GM19043 (cell line): ENCODE data around the gene KRTAP12-4.
"Not testable (repeated sequence)": the region's sequence is repeated elsewhere in the genome, so short reads cannot be mapped to it uniquely, and the experiment has no call there.

ENCODE experiments used
- ATAC-seq: cut with Tn5 transposase; IDR thresholded peaks from one replicate; pipeline ENCODE4 v1.9.1; 2021; ENCODE audit warnings: low read depth; ENCODE audit not compliant: unreplicated experiment

The KRTAP12-4 gene

DNA sequence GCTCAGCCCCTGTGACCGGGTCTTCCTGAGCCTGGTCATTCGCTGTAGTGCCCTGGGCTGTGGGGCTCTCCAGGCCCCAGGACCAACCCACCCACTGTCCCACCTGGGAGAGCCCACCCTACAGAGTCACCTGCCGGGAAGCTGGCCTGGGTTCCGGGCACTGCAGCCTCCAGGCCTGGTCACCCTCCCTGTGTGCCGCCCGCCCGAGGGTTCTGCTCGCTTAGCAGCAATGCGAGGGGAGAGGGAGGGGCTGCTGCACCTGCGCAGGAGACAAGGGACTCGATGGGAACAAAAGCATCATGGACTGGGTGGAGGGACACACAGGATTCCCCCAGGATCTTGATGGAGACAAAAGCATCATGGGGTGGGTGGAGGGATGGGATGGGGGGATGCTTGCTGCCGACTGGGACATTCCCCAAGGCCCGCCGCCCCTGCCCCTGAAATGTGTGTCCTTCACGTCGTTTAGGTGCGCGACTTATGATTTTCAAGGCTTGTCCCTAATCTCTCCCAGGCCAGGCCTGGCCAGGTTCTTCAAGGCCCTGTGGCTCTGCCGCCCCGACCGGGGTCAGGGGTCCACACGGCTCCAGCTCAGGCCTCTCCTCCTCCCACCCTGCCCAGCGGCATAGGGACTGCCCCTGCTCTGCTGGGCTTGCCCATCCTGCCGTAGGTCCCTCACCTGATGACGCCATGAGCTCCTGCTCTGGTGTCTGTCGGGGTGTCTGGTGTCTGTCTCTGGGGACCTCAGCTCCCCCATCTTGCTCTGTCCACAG is 40.9 kb downstream of the KRTAP12-4 start:
- ATAC-seq, result no peak

DNA sequence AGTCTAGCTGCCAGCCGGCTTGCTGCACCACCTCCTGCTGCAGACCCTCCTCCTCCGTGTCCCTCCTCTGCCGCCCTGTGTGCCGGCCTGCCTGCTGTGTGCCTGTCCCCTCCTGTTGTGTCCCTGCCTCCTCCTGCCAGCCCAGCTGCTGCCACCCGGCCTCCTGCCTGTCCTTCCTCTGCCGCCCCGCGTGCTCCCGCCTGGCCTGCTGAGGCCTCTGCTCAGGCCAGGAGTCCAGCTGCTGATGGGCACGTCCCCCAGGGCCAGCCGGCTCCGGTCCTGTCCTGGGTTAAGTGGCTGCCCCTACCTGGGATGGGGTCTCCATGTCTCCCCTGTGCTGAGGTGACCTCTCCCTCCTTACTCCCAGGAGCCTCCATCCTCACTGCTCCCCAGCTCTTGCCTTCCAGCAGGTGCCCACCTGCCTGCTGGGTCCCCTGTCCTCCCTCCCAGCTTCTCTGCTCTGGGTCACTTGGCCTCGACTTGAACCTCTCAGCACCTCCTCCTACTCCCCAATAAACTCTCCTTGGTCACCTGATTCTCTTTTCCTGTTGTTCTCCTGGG is 41.7 kb downstream of the KRTAP12-4 start:
- no peak for ATAC-seq

DNA sequence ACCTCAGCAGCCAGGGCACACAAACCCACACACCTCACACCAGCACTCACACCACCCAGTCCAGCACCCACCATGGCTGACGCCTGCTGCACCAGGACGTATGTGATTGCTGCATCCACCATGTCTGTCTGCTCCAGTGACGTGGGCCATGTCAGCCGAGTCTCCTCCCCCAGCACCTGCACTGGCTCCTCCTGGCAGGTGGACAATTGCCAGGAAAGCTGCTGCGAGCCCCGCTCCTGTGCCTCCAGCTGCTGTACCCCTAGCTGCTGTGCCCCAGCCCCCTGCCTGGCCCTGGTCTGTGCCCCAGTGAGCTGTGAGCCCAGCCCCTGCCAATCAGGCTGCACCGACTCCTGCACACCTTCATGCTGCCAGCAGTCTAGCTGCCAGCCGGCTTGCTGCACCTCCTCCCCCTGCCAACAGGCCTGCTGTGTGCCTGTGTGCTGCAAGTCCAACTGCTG is 42.4 kb downstream of the KRTAP12-4 start, which contains the start of gene KRTAP10-8:
Gene KRTAP10-8 (plus strand): TSS at position 51 of the 458 bp plus-strand sequence. CDS start 22 bp downstream, at position 73.
- ATAC-seq, result no peak

DNA sequence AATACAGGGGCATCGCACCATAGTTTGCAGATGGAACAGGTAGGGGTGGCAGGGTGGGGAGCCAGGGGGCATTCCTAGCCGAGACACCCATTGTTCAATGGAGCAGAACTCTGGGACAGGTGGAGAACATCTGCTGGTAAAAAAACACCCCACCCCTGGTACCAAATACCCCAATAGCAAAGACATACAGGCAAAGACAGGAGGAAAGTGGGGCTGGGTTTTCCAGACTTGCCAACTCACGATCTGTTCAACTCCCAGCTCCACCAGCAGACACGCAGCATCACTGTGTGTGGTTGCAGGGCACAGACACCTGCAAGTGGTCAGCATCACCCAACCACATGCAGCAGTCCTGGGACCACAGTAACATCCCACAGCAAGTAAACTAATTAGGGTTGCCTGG is 42.9 kb downstream of the KRTAP12-4 start:
- ATAC-seq, result no peak

DNA sequence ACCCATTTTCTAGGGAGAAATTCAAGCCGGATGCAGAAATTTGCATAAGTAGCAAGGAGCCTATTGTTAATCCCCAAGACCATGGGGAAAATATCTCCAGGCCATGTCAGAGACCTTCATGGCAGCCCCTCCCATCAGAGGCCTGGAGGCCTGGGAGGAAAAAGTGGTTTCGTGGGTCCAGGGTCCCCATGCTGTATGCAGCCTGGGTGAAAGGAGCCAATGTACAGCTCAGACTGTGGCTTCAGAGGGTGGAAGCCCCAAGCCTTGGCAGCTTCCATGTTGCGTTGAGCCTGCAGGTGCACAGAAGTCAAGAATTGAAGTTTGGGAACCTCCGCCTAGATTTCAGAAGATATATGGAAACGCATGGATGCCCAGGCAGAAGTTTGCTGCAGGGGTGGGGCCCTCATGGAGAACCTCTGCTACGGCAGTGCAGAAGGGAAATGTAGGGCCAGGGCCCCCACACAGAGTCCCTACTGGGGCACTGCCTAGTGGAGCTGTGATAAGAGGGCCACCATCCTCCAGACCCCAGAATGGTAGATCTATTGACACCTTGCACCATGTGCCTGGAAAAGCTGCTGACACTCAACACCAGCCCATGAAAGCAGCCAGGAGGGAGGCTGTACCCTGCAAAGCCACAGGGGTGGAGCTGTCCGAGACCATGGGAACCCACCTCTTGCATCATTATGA is 44.2 kb downstream of the KRTAP12-4 start:
- ATAC-seq, result not testable (repeated sequence)

DNA sequence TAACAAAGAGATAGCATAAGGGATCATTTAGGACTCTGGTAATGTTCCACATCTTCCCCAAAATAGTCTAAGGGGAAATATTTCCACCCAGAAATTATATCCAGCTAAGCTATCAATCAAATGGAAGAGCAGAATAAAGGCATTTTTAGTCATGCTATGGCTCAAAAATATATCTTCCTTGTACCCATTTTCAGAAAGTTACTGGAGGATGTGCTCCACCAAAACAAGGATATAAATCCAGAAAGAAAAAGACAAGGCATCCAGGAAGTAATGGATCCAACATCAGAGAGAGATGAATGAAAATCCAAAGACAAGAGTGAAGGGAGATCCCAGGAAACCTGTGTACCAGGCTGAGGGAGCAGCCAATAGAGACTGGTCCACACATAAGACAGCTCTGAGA is 45.3 kb downstream of the KRTAP12-4 start:
- no peak for ATAC-seq

DNA sequence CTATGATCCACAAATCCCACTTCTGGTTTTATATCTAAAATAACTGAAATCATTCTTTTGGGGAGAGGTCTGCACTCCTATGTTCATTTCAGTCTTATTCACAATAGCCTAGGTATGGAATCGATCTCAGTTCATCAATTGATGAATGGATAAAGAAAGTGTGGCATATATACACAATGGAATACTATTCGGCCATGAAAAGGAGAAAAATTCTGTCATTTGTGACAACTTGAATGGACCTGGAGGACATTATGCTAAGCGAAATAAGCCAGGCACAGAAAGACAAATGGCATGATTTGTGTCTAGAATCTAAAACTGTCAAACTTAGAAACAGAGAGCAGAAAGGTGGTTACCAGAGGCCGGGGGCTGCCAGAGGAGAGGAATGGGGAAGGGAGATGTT is 48.0 kb downstream of the KRTAP12-4 start:
- ATAC-seq, result no peak
